ACC112 (cell line): Measurements from ENCODE around the gene AMN1.
A peak's percentile ranks its signal among the peaks of the same experiment; 100 is the strongest.
"Not testable (repeated sequence)": the region's sequence is repeated elsewhere in the genome, so short reads cannot be mapped to it uniquely, and the experiment has no call there.

Experiments used
- H2AFZ ChIP-seq: fragments of 200-600 bp; sonication (generic); one replicate; pipeline ENCODE4 v1.6.0; 2017; ENCODE audit warnings: antibody characterized with exemption, low read length; ENCODE audit not compliant: unreplicated experiment
- H3K27ac ChIP-seq: fragments of 200-600 bp; sonication (generic); 2 replicates; pipeline ENCODE4 v1.5.1; 2014; ENCODE audit warnings: low read depth, mild to moderate bottlenecking, antibody characterized with exemption, low read length, moderate library complexity
- H3K27me3 ChIP-seq: fragments of 200-600 bp; sonication (generic); 2 replicates; pipeline ENCODE4 v1.6.1; 2014; ENCODE audit warnings: mild to moderate bottlenecking, antibody characterized with exemption, low read length, moderate library complexity, mixed read lengths; ENCODE audit not compliant: insufficient read depth
- H3K36me3 ChIP-seq: fragments of 200-600 bp; sonication (generic); 2 replicates; pipeline ENCODE4 v1.6.1; 2016; ENCODE audit warnings: mild to moderate bottlenecking, antibody characterized with exemption, low read length, moderate library complexity, mixed read lengths; ENCODE audit not compliant: insufficient read depth
- H3K4me1 ChIP-seq: fragments of 200-600 bp; sonication (generic); one replicate; pipeline ENCODE4 v1.6.1; 2016; ENCODE audit warnings: low read length, mixed read lengths; ENCODE audit not compliant: insufficient read depth, unreplicated experiment, control insufficient read depth
- H3K4me3 ChIP-seq: fragments of 200-600 bp; sonication (generic); 2 replicates; pipeline ENCODE4 v1.5.1; 2014; ENCODE audit warnings: mild to moderate bottlenecking, low read depth, low read length
- H3K79me2 ChIP-seq: fragments of 200-600 bp; sonication (generic); one replicate; pipeline ENCODE4 v1.6.0; 2016; ENCODE audit warnings: low read length; ENCODE audit not compliant: control insufficient read depth, unreplicated experiment, insufficient read depth

AMN1 gene

GRCh38 chr12:31733549-31734432 is 5.0 kb upstream of the AMN1 start:
- not testable (repeated sequence) for H3K27me3 ChIP-seq, H3K36me3 ChIP-seq, H3K4me3 ChIP-seq, H3K79me2 ChIP-seq
- Histone ChIP-seq H3K27ac (peak overlapping the region; percentile 93), H2AFZ (peak overlapping the region; percentile 33), H3K4me1 (peaks cover 34% of the 10 kb centered on the region)

GRCh38 chr12:31732926-31733548 is 4.2 kb upstream of the AMN1 start:
- peaks cover 34% of the 10 kb centered on the region for H3K4me1 ChIP-seq
- H2AFZ ChIP-seq = no peak overlapping the region
- H3K27ac ChIP-seq = peak overlapping the region; percentile 93
- no peaks in the 10 kb centered on the region for H3K27me3 ChIP-seq
- peak overlapping the region; percentile 34; the same call in 1 of the 2 replicates for H3K4me3 ChIP-seq
- H3K36me3 ChIP-seq = no peaks in the 10 kb centered on the region
- H3K79me2 ChIP-seq = no peaks in the 10 kb centered on the region

- peaks cover 30% of the 10 kb centered on the region for H3K4me1 ChIP-seq
- not testable (repeated sequence) for H3K79me2 ChIP-seq, H3K27me3 ChIP-seq, H2AFZ ChIP-seq, H3K36me3 ChIP-seq, H3K4me3 ChIP-seq
- H3K27ac ChIP-seq = peak overlapping the region; percentile 93
Measured at GRCh38 chr12:31731203-31731602, 2.4 kb upstream of the AMN1 start.

- Histone ChIP-seq H3K4me1 (peaks cover 30% of the 10 kb centered on the region), H3K79me2 (no peaks in the 10 kb centered on the region), H3K27me3 (no peaks in the 10 kb centered on the region), H2AFZ (peak overlapping the region; percentile 32), H3K27ac (peak overlapping the region; percentile 67), H3K36me3 (no peaks in the 10 kb centered on the region), H3K4me3 (peak overlapping the region; percentile 86)
Measured at GRCh38 chr12:31729705-31730104, 884 bp upstream of the AMN1 start.

GRCh38 chr12:31728289-31728916 is 418 bp downstream of the AMN1 start:
- Histone ChIP-seq H3K79me2 (no peaks in the 10 kb centered on the region), H3K4me1 (peaks cover 21% of the 10 kb centered on the region), H2AFZ (peak overlapping the region; percentile 96), H3K36me3 (no peaks in the 10 kb centered on the region), H3K4me3 (peak overlapping the region; percentile 86), H3K27me3 (no peaks in the 10 kb centered on the region), H3K27ac (peak overlapping the region; percentile 67)

- peaks cover 10% of the 10 kb centered on the region for H3K4me1 ChIP-seq
- H3K27me3 ChIP-seq = no peaks in the 10 kb centered on the region
- no peak overlapping the region for H3K27ac ChIP-seq
- no peak overlapping the region for H2AFZ ChIP-seq
- no peaks in the 10 kb centered on the region for H3K36me3 ChIP-seq
- no peak overlapping the region for H3K4me3 ChIP-seq
- H3K79me2 ChIP-seq = no peaks in the 10 kb centered on the region
Measured at GRCh38 chr12:31727192-31727591, 1.6 kb downstream of the AMN1 start.

GRCh38 chr12:31726575-31726974 is 2.2 kb downstream of the AMN1 start:
- H3K4me3 ChIP-seq = no peak overlapping the region
- no peaks in the 10 kb centered on the region for H3K27me3 ChIP-seq
- no peak overlapping the region for H2AFZ ChIP-seq
- H3K27ac ChIP-seq = no peak overlapping the region
- no peaks in the 10 kb centered on the region for H3K79me2 ChIP-seq
- peaks cover 4% of the 10 kb centered on the region for H3K4me1 ChIP-seq
- H3K36me3 ChIP-seq = no peaks in the 10 kb centered on the region

- Histone ChIP-seq H3K4me1 (no peaks in the 10 kb centered on the region), H2AFZ (no peak overlapping the region), H3K79me2 (no peaks in the 10 kb centered on the region), H3K4me3 (no peak overlapping the region), H3K36me3 (no peaks in the 10 kb centered on the region), H3K27me3 (no peaks in the 10 kb centered on the region), H3K27ac (no peak overlapping the region)
Measured at GRCh38 chr12:31724557-31724956, 4.3 kb downstream of the AMN1 start.

- Histone ChIP-seq H3K36me3 (no peaks in the 10 kb centered on the region), H3K79me2 (no peaks in the 10 kb centered on the region), H3K27me3 (no peaks in the 10 kb centered on the region), H3K4me3 (no peak overlapping the region), H2AFZ (no peak overlapping the region), H3K4me1 (no peaks in the 10 kb centered on the region), H3K27ac (no peak overlapping the region)
Measured at GRCh38 chr12:31722580-31722979, 6.2 kb downstream of the AMN1 start.

GRCh38 chr12:31718542-31719198 is 10.2 kb downstream of the AMN1 start:
- not testable (repeated sequence) for H2AFZ ChIP-seq, H3K27ac ChIP-seq, H3K36me3 ChIP-seq, H3K4me1 ChIP-seq, H3K79me2 ChIP-seq, H3K4me3 ChIP-seq, H3K27me3 ChIP-seq
